ENCODE measurements around the gene ARFGEF2.

Gene ARFGEF2

GRCh38 chr20:48951041-48951440 is 29.5 kb downstream of the ARFGEF2 start:
- Histone ChIP-seq H3K36me3 (ENCODE audit: insufficient read depth, low read length) (peaks cover 71% of the 10 kb centered on the region), H3K9ac (ENCODE audit: low read depth, low read length) (no peak overlapping the region), H3K4me2 (ENCODE audit: insufficient read depth, low read length) (no peak overlapping the region), H3K79me2 (ENCODE audit: insufficient read depth, low read length) (no peaks in the 10 kb centered on the region), H3K4me3 (ENCODE audit: low read depth in 1 of 2, low read length in 2 of 2) (no peak overlapping the region), H2AFZ (ENCODE audit: low read depth, low read length) (no peak overlapping the region), H3K9me3 (ENCODE audit: insufficient read depth, low read length, severe bottlenecking) (no peaks in the 10 kb centered on the region), H3K4me1 (ENCODE audit: insufficient read depth, low read length) (no peaks in the 10 kb centered on the region), H3K27me3 (ENCODE audit: insufficient read depth, low read length, poor library complexity) (no peaks in the 10 kb centered on the region), H4K20me1 (ENCODE audit: insufficient read depth, low read length) (peaks cover 4% of the 10 kb centered on the region), H3K27ac (ENCODE audit: low read length) (no peak overlapping the region)
- DNase-seq = no peak
- no peak for TF ChIP-seq EZH2 (IDR thresholded peaks at IDR 0.05; ENCODE audit: borderline replicate concordance, low read depth, low read length, severe bottlenecking)
- TF ChIP-seq, protein P1, sequence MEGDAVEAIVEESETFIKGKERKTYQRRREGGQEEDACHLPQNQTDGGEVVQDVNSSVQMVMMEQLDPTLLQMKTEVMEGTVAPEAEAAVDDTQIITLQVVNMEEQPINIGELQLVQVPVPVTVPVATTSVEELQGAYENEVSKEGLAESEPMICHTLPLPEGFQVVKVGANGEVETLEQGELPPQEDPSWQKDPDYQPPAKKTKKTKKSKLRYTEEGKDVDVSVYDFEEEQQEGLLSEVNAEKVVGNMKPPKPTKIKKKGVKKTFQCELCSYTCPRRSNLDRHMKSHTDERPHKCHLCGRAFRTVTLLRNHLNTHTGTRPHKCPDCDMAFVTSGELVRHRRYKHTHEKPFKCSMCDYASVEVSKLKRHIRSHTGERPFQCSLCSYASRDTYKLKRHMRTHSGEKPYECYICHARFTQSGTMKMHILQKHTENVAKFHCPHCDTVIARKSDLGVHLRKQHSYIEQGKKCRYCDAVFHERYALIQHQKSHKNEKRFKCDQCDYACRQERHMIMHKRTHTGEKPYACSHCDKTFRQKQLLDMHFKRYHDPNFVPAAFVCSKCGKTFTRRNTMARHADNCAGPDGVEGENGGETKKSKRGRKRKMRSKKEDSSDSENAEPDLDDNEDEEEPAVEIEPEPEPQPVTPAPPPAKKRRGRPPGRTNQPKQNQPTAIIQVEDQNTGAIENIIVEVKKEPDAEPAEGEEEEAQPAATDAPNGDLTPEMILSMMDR (IDR thresholded peaks at IDR 0.05; ENCODE audit: borderline replicate concordance, extremely low read depth, low read length, poor library complexity, severe bottlenecking) = no peak
- no peak for ATAC-seq (ENCODE audit: insufficient read depth, low read depth)

DNA sequence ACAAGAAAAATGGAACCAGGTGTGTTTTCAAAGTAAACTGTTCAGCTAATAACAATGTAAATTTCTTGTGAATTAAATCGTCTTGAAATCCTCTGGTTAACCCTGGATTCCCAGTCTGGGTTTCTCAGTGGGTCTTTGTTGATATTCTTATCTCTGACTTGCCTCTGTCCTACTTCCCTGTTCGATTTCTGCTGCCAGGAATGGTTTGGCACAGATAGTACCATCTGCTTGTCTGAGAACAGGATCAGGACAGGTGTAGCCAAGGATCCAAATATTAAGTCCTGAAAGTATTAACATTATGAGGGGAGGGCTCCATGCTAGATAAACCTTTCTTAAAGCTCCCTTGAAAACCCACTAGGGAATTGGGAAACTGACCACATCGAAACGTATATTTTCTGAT is 30.1 kb downstream of the ARFGEF2 start:
- H4K20me1 ChIP-seq (ENCODE audit: insufficient read depth, low read length) = peaks cover 3% of the 10 kb centered on the region; the same call in 1 of the 2 replicates
- H3K27ac ChIP-seq (ENCODE audit: low read length) = no peak overlapping the region
- H3K9ac ChIP-seq (ENCODE audit: low read depth, low read length) = no peak overlapping the region
- TF ChIP-seq, protein P1 (IDR thresholded peaks at IDR 0.05; ENCODE audit: borderline replicate concordance, extremely low read depth, low read length, poor library complexity, severe bottlenecking) = no peak
- TF ChIP-seq EZH2 (IDR thresholded peaks at IDR 0.05; ENCODE audit: borderline replicate concordance, low read depth, low read length, severe bottlenecking) = no peak
- DNase-seq = no peak
- no peak overlapping the region for H2AFZ ChIP-seq (ENCODE audit: low read depth, low read length)
- no peak overlapping the region for H3K4me3 ChIP-seq (ENCODE audit: low read depth in 1 of 2, low read length in 2 of 2)
- H3K36me3 ChIP-seq (ENCODE audit: insufficient read depth, low read length) = peaks cover 75% of the 10 kb centered on the region
- H3K79me2 ChIP-seq (ENCODE audit: insufficient read depth, low read length) = no peaks in the 10 kb centered on the region
- H3K27me3 ChIP-seq (ENCODE audit: insufficient read depth, low read length, poor library complexity) = no peaks in the 10 kb centered on the region
- ATAC-seq (ENCODE audit: insufficient read depth, low read depth) = no peak
- H3K4me1 ChIP-seq (ENCODE audit: insufficient read depth, low read length) = no peaks in the 10 kb centered on the region
- H3K9me3 ChIP-seq (ENCODE audit: insufficient read depth, low read length, severe bottlenecking) = no peaks in the 10 kb centered on the region
- H3K4me2 ChIP-seq (ENCODE audit: insufficient read depth, low read length) = no peak overlapping the region

- H3K4me2 ChIP-seq (ENCODE audit: insufficient read depth, low read length) = no peak overlapping the region
- no peaks in the 10 kb centered on the region for H3K79me2 ChIP-seq (ENCODE audit: insufficient read depth, low read length)
- no peak overlapping the region for H3K9ac ChIP-seq (ENCODE audit: low read depth, low read length)
- no peak for ATAC-seq (ENCODE audit: insufficient read depth, low read depth)
- peaks cover 7% of the 10 kb centered on the region; the same call in 1 of the 2 replicates for H4K20me1 ChIP-seq (ENCODE audit: insufficient read depth, low read length)
- no peaks in the 10 kb centered on the region for H3K4me1 ChIP-seq (ENCODE audit: insufficient read depth, low read length)
- no peak overlapping the region for H3K27ac ChIP-seq (ENCODE audit: low read length)
- no peak overlapping the region for H3K4me3 ChIP-seq (ENCODE audit: low read depth in 1 of 2, low read length in 2 of 2)
- no peak for DNase-seq
- H2AFZ ChIP-seq (ENCODE audit: low read depth, low read length) = no peak overlapping the region
- TF ChIP-seq, protein P1 (IDR thresholded peaks at IDR 0.05; ENCODE audit: borderline replicate concordance, extremely low read depth, low read length, poor library complexity, severe bottlenecking) = no peak
- TF ChIP-seq EZH2 (IDR thresholded peaks at IDR 0.05; ENCODE audit: borderline replicate concordance, low read depth, low read length, severe bottlenecking) = no peak
- H3K9me3 ChIP-seq (ENCODE audit: insufficient read depth, low read length, severe bottlenecking) = no peaks in the 10 kb centered on the region
- no peaks in the 10 kb centered on the region for H3K27me3 ChIP-seq (ENCODE audit: insufficient read depth, low read length, poor library complexity)
- H3K36me3 ChIP-seq (ENCODE audit: insufficient read depth, low read length) = peaks cover 85% of the 10 kb centered on the region
These were observed 31.1 kb downstream of the ARFGEF2 start for GRCh38 chr20:48952656-48953055.

DNA sequence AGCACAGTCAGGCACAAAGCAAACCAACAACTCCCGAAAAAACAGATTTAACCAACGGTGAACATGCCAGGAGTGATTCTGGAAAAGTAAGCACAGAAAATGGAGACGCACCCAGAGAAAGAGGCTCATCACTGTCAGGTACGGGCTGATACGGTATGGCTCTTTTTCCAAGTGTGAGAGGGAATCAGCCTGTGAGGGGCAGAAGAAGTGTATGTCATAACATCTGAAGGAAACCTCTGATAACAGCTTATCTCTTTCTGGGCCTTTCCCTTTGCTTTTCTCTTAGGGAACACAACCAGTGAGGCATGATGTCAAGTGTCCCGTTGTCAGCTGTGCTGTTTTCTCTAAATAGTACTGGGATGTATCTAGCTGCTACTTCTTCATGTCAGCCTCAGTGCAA is 32.1 kb downstream of the ARFGEF2 start:
- DNase-seq = no peak
- Histone ChIP-seq H2AFZ (ENCODE audit: low read depth, low read length) (no peak overlapping the region), H3K4me3 (ENCODE audit: low read depth in 1 of 2, low read length in 2 of 2) (no peak overlapping the region), H3K9ac (ENCODE audit: low read depth, low read length) (no peak overlapping the region), H4K20me1 (ENCODE audit: insufficient read depth, low read length) (peaks cover 7% of the 10 kb centered on the region; the same call in 1 of the 2 replicates), H3K27me3 (ENCODE audit: insufficient read depth, low read length, poor library complexity) (no peaks in the 10 kb centered on the region), H3K4me1 (ENCODE audit: insufficient read depth, low read length) (no peaks in the 10 kb centered on the region), H3K27ac (ENCODE audit: low read length) (no peak overlapping the region), H3K36me3 (ENCODE audit: insufficient read depth, low read length) (peaks cover 84% of the 10 kb centered on the region), H3K9me3 (ENCODE audit: insufficient read depth, low read length, severe bottlenecking) (no peaks in the 10 kb centered on the region), H3K79me2 (ENCODE audit: insufficient read depth, low read length) (no peaks in the 10 kb centered on the region), H3K4me2 (ENCODE audit: insufficient read depth, low read length) (no peak overlapping the region)
- no peak for ATAC-seq (ENCODE audit: insufficient read depth, low read depth)
- TF ChIP-seq EZH2 (IDR thresholded peaks at IDR 0.05; ENCODE audit: borderline replicate concordance, low read depth, low read length, severe bottlenecking) = no peak
- TF ChIP-seq, protein P1 (IDR thresholded peaks at IDR 0.05; ENCODE audit: borderline replicate concordance, extremely low read depth, low read length, poor library complexity, severe bottlenecking) = no peak
